Gastrocnemius medialis (tissue), 4 donors: Measurements from ENCODE around the gene UNC13C.

Source experiments
- POLR2A ChIP-seq, 2 donors: fragments of 450-650 bp; IDR thresholded peaks; one replicate each; pipeline ENCODE4 v1.6.1; 2017; ENCODE audit warnings: antibody characterized with exemption in 2 of 2, mild to moderate bottlenecking in 2 of 2, moderate library complexity in 2 of 2
- TF ChIP-seq, protein P1 (sequence below), 5 experiments: fragments of 450-650 bp in 3 of 5; fragments of 200-600 bp in 2 of 5; sonication (generic) in 2 of 5; IDR thresholded peaks in 4 of 5; conservative IDR thresholded peaks in 1 of 5; 1 replicate in 4 of 5; 2 replicates in 1 of 5; pipeline ENCODE4 v1.5.1; 2016 to 2019; ENCODE audit warnings: antibody characterized with exemption in 5 of 5, mild to moderate bottlenecking in 3 of 5, moderate library complexity in 3 of 5

DNA sequence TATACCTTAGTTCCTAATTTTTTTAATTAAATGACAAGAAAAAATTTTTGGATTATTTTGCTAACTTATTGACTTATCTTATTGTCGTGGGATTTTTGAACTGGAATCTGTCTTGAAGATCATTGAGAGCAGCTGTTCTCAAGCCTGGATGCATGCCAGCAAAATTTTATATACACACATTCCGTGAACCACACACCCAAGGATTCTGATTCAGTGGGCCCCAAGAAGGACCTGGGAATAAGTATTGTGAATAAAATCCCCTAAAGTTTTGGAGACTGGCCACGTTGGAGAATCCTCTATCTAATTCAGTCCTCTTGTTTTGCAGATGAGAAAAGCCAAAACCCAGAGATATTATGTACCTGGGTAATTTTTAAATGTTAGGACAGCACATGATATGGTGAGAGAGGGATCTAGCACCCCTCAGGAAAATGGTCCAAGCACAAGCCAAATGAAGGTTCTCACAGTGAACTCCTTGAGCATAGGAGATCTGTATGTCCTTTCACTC is 55.2 kb downstream of the UNC13C start:
- TF ChIP-seq, protein P1, sequence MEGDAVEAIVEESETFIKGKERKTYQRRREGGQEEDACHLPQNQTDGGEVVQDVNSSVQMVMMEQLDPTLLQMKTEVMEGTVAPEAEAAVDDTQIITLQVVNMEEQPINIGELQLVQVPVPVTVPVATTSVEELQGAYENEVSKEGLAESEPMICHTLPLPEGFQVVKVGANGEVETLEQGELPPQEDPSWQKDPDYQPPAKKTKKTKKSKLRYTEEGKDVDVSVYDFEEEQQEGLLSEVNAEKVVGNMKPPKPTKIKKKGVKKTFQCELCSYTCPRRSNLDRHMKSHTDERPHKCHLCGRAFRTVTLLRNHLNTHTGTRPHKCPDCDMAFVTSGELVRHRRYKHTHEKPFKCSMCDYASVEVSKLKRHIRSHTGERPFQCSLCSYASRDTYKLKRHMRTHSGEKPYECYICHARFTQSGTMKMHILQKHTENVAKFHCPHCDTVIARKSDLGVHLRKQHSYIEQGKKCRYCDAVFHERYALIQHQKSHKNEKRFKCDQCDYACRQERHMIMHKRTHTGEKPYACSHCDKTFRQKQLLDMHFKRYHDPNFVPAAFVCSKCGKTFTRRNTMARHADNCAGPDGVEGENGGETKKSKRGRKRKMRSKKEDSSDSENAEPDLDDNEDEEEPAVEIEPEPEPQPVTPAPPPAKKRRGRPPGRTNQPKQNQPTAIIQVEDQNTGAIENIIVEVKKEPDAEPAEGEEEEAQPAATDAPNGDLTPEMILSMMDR (IDR thresholded peaks at IDR 0.05 in 4 of 5, conservative IDR thresholded peaks at IDR 0.05 in 1 of 5), result no peak
- no peak for TF ChIP-seq POLR2A (IDR thresholded peaks at IDR 0.05)
